Stimulated activated CD4-positive, alpha-beta T cell treated with anti-CD3 and anti-CD28 coated beads, Interleukin-1b, Interleukin-23, amount 100 ng/mL, for 24 hours (primary cell): Measurements from ENCODE around the gene TM9SF3.
"Not testable (repeated sequence)": the region's sequence is repeated elsewhere in the genome, so short reads cannot be mapped to it uniquely, and the experiment has no call there.

Source experiments
- DNase-seq, 4 experiments: peaks; one replicate each; pipeline ENCODE4 v3.0.0-alpha.2; 2020; ENCODE audit warnings: low read depth in 4 of 4, low spot score in 1 of 4

Gene TM9SF3

GRCh38 chr10:96600337-96600736 lies 13.5 kb upstream of the TM9SF3 start:
- DNase-seq: no peak

GRCh38 chr10:96598846-96599245 lies 12.0 kb upstream of the TM9SF3 start:
- no peak for DNase-seq

GRCh38 chr10:96596422-96597407 lies 9.9 kb upstream of the TM9SF3 start:
- DNase-seq: no peak

- no peak for DNase-seq
Observed at GRCh38 chr10:96595741-96596140, 8.9 kb upstream of the TM9SF3 start.

GRCh38 chr10:96591946-96592345 lies 5.1 kb upstream of the TM9SF3 start:
- no peak for DNase-seq

- peak in 1 of 4 experiments; percentile 13 for DNase-seq
Observed at GRCh38 chr10:96588616-96589419, 2.0 kb upstream of the TM9SF3 start.

- no peak for DNase-seq
Observed at GRCh38 chr10:96588060-96588554, 1.3 kb upstream of the TM9SF3 start.

GRCh38 chr10:96587264-96588059 lies 650 bp upstream of the TM9SF3 start:
- DNase-seq: peak in 1 of 4 experiments; percentile 23

GRCh38 chr10:96585736-96586418 lies 935 bp downstream of the TM9SF3 start:
- no peak for DNase-seq

GRCh38 chr10:96584474-96584873 lies 2.3 kb downstream of the TM9SF3 start:
- no peak for DNase-seq

- DNase-seq: no peak
Observed at GRCh38 chr10:96584035-96584434, 2.8 kb downstream of the TM9SF3 start.

GRCh38 chr10:96579133-96579532 lies 7.7 kb downstream of the TM9SF3 start:
- DNase-seq: no peak

- no peak for DNase-seq
Observed at GRCh38 chr10:96578633-96579032, 8.2 kb downstream of the TM9SF3 start.

- DNase-seq: no peak
Observed at GRCh38 chr10:96578022-96578421, 8.8 kb downstream of the TM9SF3 start.

GRCh38 chr10:96577069-96577468 lies 9.7 kb downstream of the TM9SF3 start:
- DNase-seq: no peak

GRCh38 chr10:96576277-96576980 lies 10.4 kb downstream of the TM9SF3 start:
- no peak for DNase-seq

- DNase-seq: not testable (repeated sequence)
Observed at GRCh38 chr10:96574564-96574963, 12.2 kb downstream of the TM9SF3 start.

- no peak for DNase-seq
Observed at GRCh38 chr10:96573036-96573435, 13.8 kb downstream of the TM9SF3 start.
